Lower lobe of right lung (tissue), 1 donor: ENCODE results near the gene CX3CL1. TPM values are rescaled to one million over a fixed set of nuclear protein-coding genes. Genes with fewer than 3 reads are reported as not detected.

ENCODE experiments used
- total RNA-seq: library from RNA; stranded (reverse); fragmentation: NEBNext Ultra II Directional; extraction: Animal tissue kit (Norgen Biotek cat#: 25700); gene quantifications from one replicate; pipeline ENCODE4 v1.2.1, GENCODE V29; 2021
- donor health status: DM: no; HTN: yes; CAD: no; lungs with severe emphysema.

CX3CL1 gene
- total RNA-seq, 1 donor from 2014 or later = 33.6 TPM

Other genes with a start within 250 kb of the CX3CL1 start
- 79.8 TPM for gene PSME3IP1, start 186.5 kb upstream of the CX3CL1 start, total RNA-seq
- gene RSPRY1, start 186.2 kb upstream of the CX3CL1 start, total RNA-seq = 34.9 TPM
- gene ARL2BP, start 127.2 kb upstream of the CX3CL1 start, total RNA-seq = 58.1 TPM
- gene PLLP, start 87.8 kb upstream of the CX3CL1 start, total RNA-seq = 77.5 TPM
- 2.0 TPM for gene CCL22, start 13.7 kb upstream of the CX3CL1 start, total RNA-seq
- 2.8 TPM for gene CCL17, start 32.3 kb downstream of the CX3CL1 start, total RNA-seq
- gene CIAPIN1, start 74.9 kb downstream of the CX3CL1 start, total RNA-seq = 37.0 TPM
- 37.2 TPM for gene COQ9, start 75.0 kb downstream of the CX3CL1 start, total RNA-seq
- gene POLR2C, start 90.2 kb downstream of the CX3CL1 start, total RNA-seq = 76.0 TPM
- 57.3 TPM for gene DOK4, start 114.0 kb downstream of the CX3CL1 start, total RNA-seq
- gene CCDC102A, start 164.1 kb downstream of the CX3CL1 start, total RNA-seq = 12.8 TPM
- gene ADGRG5, start 170.2 kb downstream of the CX3CL1 start, total RNA-seq = 1.4 TPM